ENCODE results near the gene COL9A3. TPM values are rescaled to one million over a fixed set of nuclear protein-coding genes. Genes with fewer than 3 reads are reported as not detected.
"Not testable (repeated sequence)": the region's sequence is repeated elsewhere in the genome, so short reads cannot be mapped to it uniquely, and the experiment has no call there.

Gene COL9A3
- total RNA-seq, 1 donor from 2014 or later: 0.42 TPM

GRCh38 chr20:62832951-62833391 is 16.1 kb downstream of the COL9A3 start:
- DNase-seq (ENCODE audit: low spot score): no peak

DNA sequence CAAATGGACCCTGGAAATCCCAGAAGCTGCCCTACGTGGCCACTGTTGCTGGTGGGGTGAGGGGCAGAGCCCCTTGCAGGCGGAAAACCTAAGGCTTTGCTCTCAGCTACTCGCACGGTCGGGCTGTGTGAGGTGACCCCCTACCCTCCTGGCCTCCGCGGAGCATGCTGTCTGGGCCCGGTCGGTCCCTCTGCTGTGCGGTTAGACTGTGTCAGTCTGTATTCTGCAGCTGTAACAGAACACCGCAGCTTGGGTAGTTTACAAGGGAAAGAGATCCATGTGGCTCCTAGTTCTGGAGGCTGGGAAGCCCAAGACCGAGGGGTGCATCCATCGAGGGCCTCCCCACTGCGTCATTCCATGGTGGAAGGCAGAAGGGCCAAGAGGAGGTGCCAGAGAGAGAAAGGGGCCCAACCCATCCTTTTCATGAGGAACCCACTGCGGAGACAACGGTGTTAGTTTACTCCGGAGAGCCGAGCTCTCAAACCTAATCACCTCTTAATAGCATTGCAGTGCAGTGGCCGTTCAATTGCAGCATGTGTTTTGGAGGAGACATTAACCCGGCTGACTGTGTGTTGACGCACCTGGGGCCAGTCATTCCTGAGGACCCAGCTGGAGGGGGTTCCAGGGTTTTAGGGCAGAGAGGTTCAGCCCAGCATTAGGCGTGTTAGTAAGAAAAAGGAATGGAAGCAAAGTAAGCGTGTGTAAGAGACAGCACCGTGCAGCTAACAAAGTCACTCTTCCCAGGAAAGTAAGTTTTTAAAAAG is 18.3 kb downstream of the COL9A3 start:
- DNase-seq (ENCODE audit: low spot score): no peak

DNA sequence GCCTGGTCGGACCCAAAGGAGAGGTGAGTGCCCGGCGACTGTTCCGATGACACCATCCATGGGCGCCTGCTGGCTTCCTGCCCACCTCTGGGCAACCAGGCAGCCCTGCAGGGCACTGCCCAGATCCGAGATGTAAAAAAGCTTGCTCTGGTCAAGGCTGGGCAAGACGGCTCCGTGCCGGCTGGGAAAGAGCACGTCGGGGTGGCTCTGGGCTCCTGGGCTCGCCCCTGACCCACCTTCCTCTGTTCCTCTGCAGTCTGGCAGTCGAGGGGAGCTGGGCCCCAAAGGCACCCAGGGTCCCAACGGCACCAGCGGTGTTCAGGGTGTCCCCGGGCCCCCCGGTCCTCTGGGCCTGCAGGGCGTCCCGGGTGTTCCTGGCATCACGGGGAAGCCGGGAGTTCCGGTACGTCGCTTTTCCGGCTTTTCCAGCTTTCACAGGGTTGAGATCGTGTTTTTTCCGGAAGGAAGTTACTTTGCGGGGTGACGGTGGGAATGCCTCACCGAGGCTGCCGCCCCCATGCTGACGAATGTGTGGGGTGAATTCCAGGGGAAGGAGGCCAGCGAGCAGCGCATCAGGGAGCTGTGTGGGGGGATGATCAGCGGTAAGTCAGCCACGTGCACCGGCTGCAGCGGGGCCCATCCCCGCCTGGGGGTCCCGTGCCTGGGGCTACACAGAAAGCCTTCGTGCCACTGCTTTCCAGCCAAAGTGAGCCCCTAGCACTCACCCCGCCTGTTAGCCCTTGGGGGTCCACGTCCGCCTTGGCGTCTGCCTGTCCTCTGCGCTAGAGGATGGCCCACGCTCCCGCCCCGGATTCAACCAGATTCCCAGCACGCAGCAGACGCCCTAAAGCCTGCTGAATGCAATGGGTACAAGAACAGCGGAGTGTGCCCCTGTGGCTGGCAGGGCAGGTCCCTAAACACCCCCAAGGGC is 19.3 kb downstream of the COL9A3 start:
- no peak for DNase-seq (ENCODE audit: low spot score)

DNA sequence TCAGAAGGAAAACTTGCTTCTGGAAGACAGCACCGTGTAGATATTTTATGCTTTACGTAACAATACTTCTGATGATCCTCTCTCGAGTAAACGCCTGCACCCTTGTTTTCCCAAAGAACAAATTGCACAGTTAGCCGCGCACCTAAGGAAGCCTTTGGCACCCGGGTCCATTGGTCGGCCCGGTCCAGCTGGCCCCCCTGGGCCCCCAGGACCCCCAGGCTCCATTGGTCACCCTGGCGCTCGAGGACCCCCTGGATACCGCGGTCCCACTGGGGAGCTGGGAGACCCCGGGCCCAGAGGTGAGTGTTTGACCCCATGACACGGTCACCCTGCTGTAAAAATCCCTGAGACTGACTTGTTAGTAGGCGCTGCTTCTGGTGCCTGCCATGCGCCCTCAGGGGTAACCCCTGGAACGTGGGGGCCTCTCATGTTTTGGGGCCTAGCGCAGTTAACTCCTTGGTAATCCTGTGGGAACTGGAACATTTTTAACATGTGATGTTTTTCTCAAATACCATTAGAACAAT is 20.2 kb downstream of the COL9A3 start:
- DNase-seq (ENCODE audit: low spot score): no peak

- no peak for DNase-seq (ENCODE audit: low spot score)
These were observed 20.9 kb downstream of the COL9A3 start for GRCh38 chr20:62837790-62838127.

GRCh38 chr20:62838128-62838891 is 21.5 kb downstream of the COL9A3 start:
- no peak for DNase-seq (ENCODE audit: low spot score)

- DNase-seq (ENCODE audit: low spot score): no peak
These were observed 22.4 kb downstream of the COL9A3 start for GRCh38 chr20:62839261-62839660.

DNA sequence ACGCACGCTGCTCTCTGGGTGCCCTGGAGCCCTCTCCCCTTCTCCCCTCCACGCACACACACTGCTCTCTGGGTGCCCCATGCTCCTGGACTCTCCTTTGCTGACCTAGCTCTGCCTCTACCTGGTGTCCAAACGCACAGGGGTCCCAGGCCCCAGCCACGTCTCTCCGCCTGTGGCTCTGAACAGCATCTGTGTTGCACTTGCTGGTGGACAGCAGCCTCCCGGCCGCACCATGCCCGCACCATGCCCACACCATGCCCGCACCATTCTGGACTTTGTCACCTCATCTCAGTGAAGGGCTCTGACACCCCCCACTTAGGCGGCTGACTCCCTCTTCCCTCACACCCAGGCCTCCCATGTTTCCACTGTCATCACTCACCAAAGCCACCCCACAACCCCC is 23.0 kb downstream of the COL9A3 start:
- DNase-seq (ENCODE audit: low spot score): no peak

DNA sequence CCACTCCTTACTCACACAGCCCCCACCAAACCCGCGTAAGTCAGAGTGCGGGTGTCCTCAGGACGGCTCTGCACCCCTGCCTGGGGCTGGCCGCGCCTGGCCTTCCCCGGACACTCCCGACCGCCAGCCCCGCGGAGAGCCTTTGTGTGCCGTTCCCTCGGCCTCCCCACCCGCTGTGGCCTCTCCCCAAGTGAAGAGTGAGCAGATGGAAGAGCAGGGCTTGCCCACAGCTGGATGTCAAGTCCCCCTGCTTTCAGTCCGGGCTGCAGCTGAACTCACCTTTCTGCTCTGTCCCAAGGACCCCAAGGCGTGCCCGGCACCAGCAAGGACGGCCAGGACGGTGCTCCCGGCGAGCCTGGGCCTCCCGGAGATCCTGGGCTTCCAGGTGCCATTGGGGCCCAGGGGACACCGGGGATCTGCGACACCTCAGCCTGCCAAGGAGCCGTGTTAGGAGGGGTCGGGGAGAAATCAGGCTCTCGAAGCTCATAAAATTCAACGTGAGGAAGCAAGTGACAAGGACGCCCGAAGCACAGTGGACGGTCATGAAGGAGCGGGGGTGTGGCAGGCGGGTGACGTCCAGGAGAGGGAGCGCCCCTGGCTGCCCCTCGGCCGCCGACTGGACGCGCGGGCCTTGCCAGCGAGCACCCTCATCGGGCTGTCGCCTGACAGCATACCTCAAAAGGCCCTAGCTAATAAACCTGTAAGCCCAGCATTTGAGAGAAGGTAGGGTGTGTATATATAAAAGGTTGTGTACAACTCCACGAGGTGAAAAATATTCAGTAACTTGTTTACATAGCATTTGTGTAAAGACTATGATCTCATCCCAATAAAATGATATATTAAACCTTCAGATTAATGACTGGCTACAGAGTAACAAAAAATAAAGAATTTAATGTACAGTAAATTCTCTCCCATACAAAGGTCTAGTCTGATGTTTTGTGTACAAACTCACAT is 23.7 kb downstream of the COL9A3 start:
- no peak for DNase-seq (ENCODE audit: low spot score)

DNA sequence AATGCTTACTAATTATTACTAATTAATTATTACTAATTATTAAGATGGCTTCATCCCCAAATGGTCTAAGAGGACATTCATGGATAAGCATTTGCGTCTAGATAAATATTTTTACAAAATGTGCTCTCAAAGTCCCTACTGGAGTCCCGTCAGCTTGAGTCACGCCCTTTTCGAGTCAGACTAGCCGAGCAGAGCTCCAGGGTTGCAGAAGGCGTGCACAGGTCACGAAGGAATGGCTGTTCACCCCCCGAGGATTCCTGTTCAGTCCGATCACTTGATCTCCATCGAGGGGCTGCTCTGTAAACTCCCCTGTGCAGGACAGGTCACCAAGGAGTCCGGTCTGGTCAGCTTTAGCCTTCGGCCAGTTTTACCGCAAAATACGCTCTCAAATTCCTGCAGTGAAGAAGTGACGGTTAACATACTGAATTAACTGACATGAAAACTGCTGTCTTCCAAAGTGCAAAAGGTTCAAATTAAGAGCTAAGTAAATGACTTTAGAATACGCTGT is 24.9 kb downstream of the COL9A3 start:
- no peak for DNase-seq (ENCODE audit: low spot score)

DNA sequence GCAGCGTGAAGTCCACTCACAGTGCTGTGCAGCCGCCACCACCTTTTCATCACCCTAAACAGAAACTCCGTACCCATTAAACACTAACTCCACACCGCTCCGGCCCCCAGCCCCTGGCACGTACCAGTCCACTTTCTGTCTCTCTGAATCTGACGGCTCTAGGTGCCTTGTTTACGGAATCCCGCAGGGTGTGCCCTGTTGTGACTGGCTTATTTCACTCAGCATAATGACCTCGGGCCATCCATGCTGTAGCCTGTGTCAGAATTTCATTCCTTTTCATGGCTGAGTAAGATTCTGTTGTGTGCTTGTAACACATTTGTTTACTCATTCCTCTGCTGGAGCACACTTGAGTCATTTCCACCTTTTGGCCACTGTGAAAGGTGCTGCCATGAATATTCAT is 26.8 kb downstream of the COL9A3 start:
- no peak for DNase-seq (ENCODE audit: low spot score)

- no peak for DNase-seq (ENCODE audit: low spot score)
These were observed 27.3 kb downstream of the COL9A3 start for GRCh38 chr20:62844182-62844581.

DNA sequence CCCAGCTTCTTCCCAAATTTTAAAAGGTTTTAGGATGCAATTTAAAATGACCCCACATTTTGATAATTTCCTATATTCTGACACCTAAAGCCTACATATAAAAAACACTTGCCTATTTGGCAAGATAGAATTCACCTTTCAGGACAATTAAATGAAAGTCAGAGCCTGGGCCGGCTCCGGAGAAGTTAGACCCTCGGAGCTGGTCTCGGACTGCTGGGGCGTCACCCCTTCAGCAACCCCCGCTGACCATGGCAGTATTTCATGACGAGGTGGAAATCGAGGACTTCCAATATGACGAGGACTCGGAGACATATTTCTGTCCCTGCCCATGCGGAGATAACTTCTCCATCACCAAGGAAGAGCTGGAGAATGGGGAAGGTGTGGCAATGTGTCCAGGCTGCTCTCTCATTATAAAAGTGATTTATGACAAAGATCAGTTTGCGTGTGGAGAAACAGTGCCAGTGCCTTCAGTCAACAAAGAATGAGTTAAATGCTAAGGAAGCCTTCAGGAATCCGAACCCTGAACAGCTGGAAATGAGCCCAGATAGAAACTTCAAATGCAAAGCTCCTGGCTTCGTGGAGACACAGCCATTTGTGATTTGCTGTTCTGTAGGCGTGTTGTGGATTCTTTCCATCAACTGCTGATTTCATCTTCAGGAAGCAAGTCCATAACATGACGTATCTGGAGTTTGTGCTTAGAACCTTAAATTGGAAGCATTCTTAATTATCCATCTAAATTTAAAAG is 28.7 kb downstream of the COL9A3 start:
- DNase-seq (ENCODE audit: low spot score): no peak

- DNase-seq (ENCODE audit: low spot score): no peak
These were observed 29.5 kb downstream of the COL9A3 start for GRCh38 chr20:62846166-62846890.

- DNase-seq (ENCODE audit: low spot score): not testable (repeated sequence)
These were observed 32.1 kb downstream of the COL9A3 start for GRCh38 chr20:62848917-62849316.

- no peak for DNase-seq (ENCODE audit: low spot score)
These were observed 32.6 kb downstream of the COL9A3 start for GRCh38 chr20:62849431-62849830.

DNA sequence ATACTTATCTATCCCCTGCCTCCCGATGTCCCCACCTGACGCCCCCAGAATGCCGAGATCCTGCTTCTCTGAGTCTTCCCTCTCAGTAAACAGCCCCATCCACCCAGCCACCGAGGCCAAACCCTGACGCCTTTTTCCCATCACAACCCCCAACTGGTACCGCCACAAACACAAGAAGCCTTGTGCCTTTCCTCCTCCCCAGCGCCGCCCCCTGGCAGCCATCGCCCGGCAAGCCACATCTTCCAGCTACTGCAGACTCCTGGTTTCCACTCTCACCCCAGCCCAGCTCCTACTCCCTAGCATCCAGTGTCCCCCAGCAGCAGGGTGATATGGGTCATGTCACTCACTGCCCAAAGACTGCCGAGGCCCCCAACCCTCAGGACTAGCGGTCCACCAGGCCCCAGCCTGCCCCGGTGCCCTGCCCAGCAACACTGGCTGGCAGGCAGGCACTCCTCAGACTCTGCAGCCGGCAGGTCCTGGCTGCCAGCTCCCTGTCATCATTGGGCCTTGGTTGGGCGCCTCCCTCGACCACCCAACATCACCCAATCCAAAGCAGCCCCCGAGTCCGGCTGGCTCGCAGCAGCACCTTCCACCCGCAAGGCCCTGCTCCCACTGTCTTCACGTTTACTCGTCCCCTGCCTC is 33.6 kb downstream of the COL9A3 start:
- no peak for DNase-seq (ENCODE audit: low spot score)

GRCh38 chr20:62852196-62852595 is 35.3 kb downstream of the COL9A3 start:
- no peak for DNase-seq (ENCODE audit: low spot score)
